Measurements from ENCODE around the gene PRKCSH.

GRCh38 chr19:11423791-11424181 is 11.6 kb upstream of the PRKCSH start:
- TF ChIP-seq CTCF (IDR thresholded peaks at IDR 0.05 in 4 of 5, conservative IDR thresholded peaks at IDR 0.05 in 1 of 5) = no peak
- TF ChIP-seq POLR2A (IDR thresholded peaks at IDR 0.05) = no peak

Measured in gastrocnemius medialis (tissue), 4 donors.